ENCODE results near the gene FANCC. TPM values are rescaled to one million over a fixed set of nuclear protein-coding genes. Genes with fewer than 3 reads are reported as not detected.

The FANCC gene
- total and polyA plus RNA-seq, 2 of the 8 experiments (the other 6 are each of a cell fraction or from before 2014, with no cell fraction given), result 7.8 to 15.2 TPM

DNA sequence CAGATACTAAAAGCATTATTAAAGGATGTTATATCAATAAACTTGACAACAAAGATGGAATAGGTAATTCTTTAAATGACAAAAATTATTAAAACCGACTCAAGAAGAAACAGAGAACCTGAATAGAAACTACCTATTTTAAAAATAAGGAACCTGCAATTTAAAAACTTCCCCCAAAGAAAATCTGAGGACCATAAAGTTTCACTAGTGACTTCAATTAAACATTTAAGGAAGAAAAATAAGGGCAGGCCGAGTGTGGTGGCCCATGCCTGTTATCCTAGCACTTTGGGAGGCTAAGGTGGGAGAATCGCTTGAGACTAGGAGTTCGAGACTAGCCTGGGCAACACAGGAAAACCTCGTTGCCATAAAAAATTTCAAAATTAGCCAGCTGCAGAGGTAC lies 99.6 kb downstream of the FANCC start:
- Histone ChIP-seq H3K23ac (ENCODE audit: insufficient read length) (no peak overlapping the region), H3K23me2 (ENCODE audit: low read depth, low read length) (no peaks in the 10 kb centered on the region), H3K4ac (replicated peaks; ENCODE audit: insufficient read length, low read depth, low read length) (no peak overlapping the region), H3K56ac (replicated peaks; ENCODE audit: insufficient read length, low read depth, low read length) (no peak overlapping the region), H4K91ac (replicated peaks; ENCODE audit: insufficient read length, low read length) (no peak overlapping the region), H2BK5ac (ENCODE audit: low read depth, low read length) (no peak overlapping the region), H2BK20ac (ENCODE audit: low read length) (no peak overlapping the region), H3K14ac (ENCODE audit: insufficient read length) (no peak overlapping the region), H4K5ac (ENCODE audit: insufficient read length, low read depth, low read length) (no peak overlapping the region), H3K9me3 (ENCODE audit: insufficient read depth in 2 of 2, low read depth in 1 of 2, low read length in 1 of 2) (no peaks in the 10 kb centered on the region), H3K36me3 (ENCODE audit: control insufficient read depth in 2 of 4, insufficient read depth in 4 of 4, low read length in 3 of 4) (no peaks in the 10 kb centered on the region), H3K27me3 (replicated peaks in 1 of 4; ENCODE audit: control insufficient read depth in 3 of 4, extremely low read depth in 1 of 4, insufficient read depth in 3 of 4, low read length in 3 of 4) (no peaks in the 10 kb centered on the region), H4K8ac (ENCODE audit: extremely low read depth, insufficient read depth, low read length) (no peak overlapping the region), H3K79me2 (ENCODE audit: control insufficient read depth in 1 of 2, insufficient read depth in 2 of 2, low read length in 2 of 2) (no peaks in the 10 kb centered on the region), H3K4me3 (ENCODE audit: extremely low read depth in 1 of 4, insufficient read depth in 2 of 4, low read depth in 3 of 4, low read length in 4 of 4) (no peak overlapping the region), H3K4me1 (replicated peaks in 1 of 4; ENCODE audit: control insufficient read depth in 3 of 4, insufficient read depth in 4 of 4, low read length in 3 of 4) (peaks cover 1 to 8% (median 6%) of the 10 kb centered on the region in 4 experiments; a peak in 5 of 7 replicates), H2BK12ac (ENCODE audit: low read depth, low read length) (no peak overlapping the region), H2BK15ac (ENCODE audit: low read length) (no peak overlapping the region), H3K18ac (ENCODE audit: extremely low read depth, low read length) (no peak overlapping the region; the same call in 1 of the 2 replicates), H4K20me1 (replicated peaks in 1 of 2; ENCODE audit: control insufficient read depth in 1 of 2, insufficient read depth in 2 of 2, low read length in 2 of 2) (no peaks in the 10 kb centered on the region), H3K4me2 (ENCODE audit: insufficient read depth in 1 of 2, low read depth in 2 of 2, low read length in 2 of 2) (no peak overlapping the region), H2AFZ (ENCODE audit: low read length) (no peak overlapping the region), H3K27ac (ENCODE audit: low read depth, low read length) (no peak overlapping the region), H2BK120ac (replicated peaks; ENCODE audit: low read depth, low read length) (no peak overlapping the region), H3K9ac (replicated peaks in 1 of 4; ENCODE audit: extremely low read depth in 1 of 4, low read depth in 3 of 4, low read length in 3 of 4) (no peak overlapping the region), H3K79me1 (ENCODE audit: low read depth, low read length) (no peaks in the 10 kb centered on the region), H2AK5ac (ENCODE audit: low read depth, low read length) (no peak overlapping the region)
- ChIA-PET CTCF (ENCODE audit: partially characterized antibody) (interaction anchor here (2.0 kb wide), 1 partner anchor 25 kb away, joined by 4 read pairs; no protein-coding TSS in a partner anchor), POLR2A (ENCODE audit: partially characterized antibody) (no interaction called here)
- TF ChIP-seq TAF1 (IDR thresholded peaks at IDR 0.05; ENCODE audit: low read depth, low read length), result no peak
- FAIRE-seq (no peak), DNase-seq (ENCODE audit: low read depth in 1 of 2, low spot score in 2 of 2) (no peak)
- WGBS, 2 experiments (ENCODE audit: extremely low coverage in 1 of 2, insufficient coverage in 1 of 2, insufficient read length in 1 of 2, insufficient replicate concordance in 2 of 2, low coverage in 1 of 2, low lambda C conversion rate in 2 of 2, missing lambda C conversion rate in 1 of 2), result 89% methylated on average over 5 of the region's 5 CpGs; no CpG with 5 or more reads in 1 of the 2 experiments
